Activated CD8-positive, alpha-beta T cell treated with anti-CD3 and anti-CD28 coated beads for 36 hours (primary cell): ENCODE data around the gene TPM2. TPM values are rescaled to one million over a fixed set of nuclear protein-coding genes. Genes with fewer than 3 reads are reported as not detected.

Experiments used
- ATAC-seq: fragments of 200-7000 bp; cut with Tn5 transposase; one replicate; pipeline ENCODE4 v1.10.0; 2021; ENCODE audit warnings: mild to moderate bottlenecking, moderate library complexity
- CTCF ChIA-PET: fragments of 350-600 bp; sonication (Branson Sonifier 250); formaldehyde crosslinking; loops from one replicate; lab custom pipeline; 2021; ENCODE audit warnings: antibody characterized with exemption; lab: Charles Lee
- POLR2A ChIA-PET: fragments of 350-600 bp; sonication (Branson Sonifier 250); formaldehyde crosslinking; loops from one replicate; lab custom pipeline; 2021; ENCODE audit warnings: antibody characterized with exemption; lab: Charles Lee
- DNase-seq: peaks from one replicate; pipeline ENCODE4 v3.0.0-alpha.2; 2020
- H3K27ac Mint-ChIP-seq: one replicate; pipeline ENCODE4 v1.8.0; 2021; ENCODE audit warnings: mild to moderate bottlenecking, mixed read lengths
- H3K27me3 Mint-ChIP-seq: one replicate; pipeline ENCODE4 v1.8.0; 2021; ENCODE audit warnings: mixed read lengths
- H3K36me3 Mint-ChIP-seq: one replicate; pipeline ENCODE4 v1.8.0; 2021; ENCODE audit warnings: low read depth, mixed read lengths
- H3K4me1 Mint-ChIP-seq: one replicate; pipeline ENCODE4 v1.8.0; 2021; ENCODE audit warnings: low read depth, mixed read lengths
- H3K4me3 Mint-ChIP-seq: one replicate; pipeline ENCODE4 v1.8.0; 2021; ENCODE audit warnings: mild to moderate bottlenecking, moderate library complexity, mixed read lengths
- H3K9me3 Mint-ChIP-seq: one replicate; pipeline ENCODE4 v1.8.0; 2021; ENCODE audit warnings: mixed read lengths
- CTCF ChIP-seq: fragments of 200-600 bp; IDR thresholded peaks from one replicate; pipeline ENCODE4 v1.8.0; 2022; ENCODE audit warnings: antibody characterized with exemption, mild to moderate bottlenecking
- intact Hi-C: fragments of 100-400 bp; cut with micrococcal nuclease; formaldehyde crosslinking; loops from one replicate; pipeline ENCODE4 v1.10.0; 2022
- total RNA-seq, 2 experiments: library from RNA; stranded (reverse); gene quantifications; one replicate each; pipeline ENCODE4 v1.2.3, GENCODE V29; 2021

TPM2 gene
- total RNA-seq, 2 experiments from 2014 or later, result 4.8 to 5.3 TPM

GRCh38 chr9:35684921-35685320 is 4.8 kb downstream of the TPM2 start:
- Mint-ChIP-seq H3K27me3 (no peaks in the 10 kb centered on the region), H3K27ac (no peak overlapping the region), H3K4me1 (peaks cover 18% of the 10 kb centered on the region), H3K9me3 (no peaks in the 10 kb centered on the region), H3K4me3 (no peak overlapping the region), H3K36me3 (no peaks in the 10 kb centered on the region)
- no peak for TF ChIP-seq CTCF
- CTCF ChIA-PET, result interaction anchor here (10.8 kb wide), 1 partner anchor 12 kb away, joined by 106 read pairs; no protein-coding TSS in a partner anchor
- POLR2A ChIA-PET, result interaction anchor here (1.6 to 2.3 kb wide), 3 partner anchors 9 to 15 kb away, joined by 5 to 8 read pairs (median 5); no protein-coding TSS in a partner anchor
- intact Hi-C loops, result no loop called here
- ATAC-seq, result no peak
- DNase-seq, result no peak

GRCh38 chr9:35683323-35683722 is 6.4 kb downstream of the TPM2 start:
- ATAC-seq (no peak), DNase-seq (no peak)
- CTCF ChIA-PET, result interaction anchor here (0.9 to 10.8 kb wide), 8 partner anchors 14 to 272 kb away, joined by 3 to 106 read pairs (median 4); partner anchors contain the start of genes CCDC107 and RMRP
- peaks cover 8% of the 10 kb centered on the region for H3K4me1 Mint-ChIP-seq
- H3K4me3 Mint-ChIP-seq, result no peak overlapping the region
- TF ChIP-seq CTCF, result no peak
- H3K9me3 Mint-ChIP-seq, result no peaks in the 10 kb centered on the region
- no peaks in the 10 kb centered on the region for H3K36me3 Mint-ChIP-seq
- POLR2A ChIA-PET, result interaction anchor here (0.9 to 2.3 kb wide), 4 partner anchors 9 to 13 kb away, joined by 3 to 8 read pairs (median 6); no protein-coding TSS in a partner anchor
- no peak overlapping the region for H3K27ac Mint-ChIP-seq
- intact Hi-C loops, result no loop called here
- no peaks in the 10 kb centered on the region for H3K27me3 Mint-ChIP-seq

- ChIA-PET CTCF (interaction anchor here (0.9 to 10.8 kb wide), 7 partner anchors 14 to 272 kb away, joined by 3 to 106 read pairs (median 4); partner anchors contain the start of genes CCDC107 and RMRP), POLR2A (interaction anchor here (0.9 to 2.3 kb wide), 3 partner anchors 10 to 13 kb away, joined by 3 to 8 read pairs (median 6); no protein-coding TSS in a partner anchor)
- Mint-ChIP-seq H3K36me3 (no peaks in the 10 kb centered on the region), H3K4me3 (no peak overlapping the region), H3K27me3 (no peaks in the 10 kb centered on the region), H3K27ac (no peak overlapping the region), H3K9me3 (no peaks in the 10 kb centered on the region), H3K4me1 (peaks cover 4% of the 10 kb centered on the region)
- no peak for DNase-seq
- ATAC-seq, result no peak
- TF ChIP-seq CTCF, result no peak
- intact Hi-C loops, result no loop called here
Observed at GRCh38 chr9:35682520-35683315, 7.0 kb downstream of the TPM2 start.

- no peak for DNase-seq
- ATAC-seq, result no peak
- H3K36me3 Mint-ChIP-seq, result no peaks in the 10 kb centered on the region
- no peak overlapping the region for H3K27ac Mint-ChIP-seq
- H3K9me3 Mint-ChIP-seq, result no peaks in the 10 kb centered on the region
- H3K4me1 Mint-ChIP-seq, result peaks cover 2% of the 10 kb centered on the region
- TF ChIP-seq CTCF, result no peak
- no peak overlapping the region for H3K4me3 Mint-ChIP-seq
- intact Hi-C loops, result no loop called here
- CTCF ChIA-PET, result interaction anchor here (10.8 kb wide), 1 partner anchor 15 kb away, joined by 106 read pairs; no protein-coding TSS in a partner anchor
- POLR2A ChIA-PET, result no interaction called here
- no peaks in the 10 kb centered on the region for H3K27me3 Mint-ChIP-seq
Observed at GRCh38 chr9:35682051-35682450, 7.7 kb downstream of the TPM2 start.
